ENCODE measurements around the gene SLC25A47. TPM values are rescaled to one million over a fixed set of nuclear protein-coding genes. Genes with fewer than 3 reads are reported as not detected.

The SLC25A47 gene
- total RNA-seq, 2 donors from 2014 or later: not detected

DNA sequence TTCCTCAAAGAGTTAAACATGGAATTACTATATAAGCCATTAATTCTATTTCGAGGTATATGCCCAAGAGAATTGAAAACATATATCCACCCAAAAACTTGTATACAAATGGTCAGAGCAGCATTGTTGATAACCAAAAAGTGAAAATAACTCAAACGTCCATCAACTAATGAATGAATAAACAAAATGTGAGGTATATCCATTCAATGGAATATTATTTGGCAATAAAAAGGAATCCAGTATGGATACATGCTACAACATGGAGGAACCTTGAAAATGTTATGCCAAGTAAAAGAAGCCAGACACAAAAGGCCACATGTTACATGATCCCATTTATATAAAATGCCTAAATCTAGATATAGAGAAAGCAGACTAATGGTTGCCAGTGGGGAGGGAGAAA lies 36.0 kb downstream of the SLC25A47 start:
- no peaks in the 10 kb centered on the region for H3K27me3 ChIP-seq (replicated peaks; ENCODE audit: insufficient read depth)
- H3K27ac ChIP-seq: no peak overlapping the region
- no peak for TF ChIP-seq CTCF (IDR thresholded peaks at IDR 0.05)
- H3K36me3 ChIP-seq: peaks cover 15% of the 10 kb centered on the region
- no peak overlapping the region for H3K4me3 ChIP-seq
- DNase-seq (ENCODE audit: low spot score) (no peak), ATAC-seq (ENCODE audit: insufficient number of reproducible peaks, low FRiP score, low read depth) (no peak)
- H3K4me1 ChIP-seq (ENCODE audit: control insufficient read depth in 1 of 2, low read depth in 2 of 2): no peaks in the 10 kb centered on the region
- no peaks in the 10 kb centered on the region for H3K9me3 ChIP-seq

- no peak for ATAC-seq (ENCODE audit: insufficient number of reproducible peaks, low FRiP score, low read depth)
- no peak overlapping the region for H3K27ac ChIP-seq
- no peak for DNase-seq (ENCODE audit: low spot score)
Observed at GRCh38 chr14:100359881-100360280, 36.7 kb downstream of the SLC25A47 start.

DNA sequence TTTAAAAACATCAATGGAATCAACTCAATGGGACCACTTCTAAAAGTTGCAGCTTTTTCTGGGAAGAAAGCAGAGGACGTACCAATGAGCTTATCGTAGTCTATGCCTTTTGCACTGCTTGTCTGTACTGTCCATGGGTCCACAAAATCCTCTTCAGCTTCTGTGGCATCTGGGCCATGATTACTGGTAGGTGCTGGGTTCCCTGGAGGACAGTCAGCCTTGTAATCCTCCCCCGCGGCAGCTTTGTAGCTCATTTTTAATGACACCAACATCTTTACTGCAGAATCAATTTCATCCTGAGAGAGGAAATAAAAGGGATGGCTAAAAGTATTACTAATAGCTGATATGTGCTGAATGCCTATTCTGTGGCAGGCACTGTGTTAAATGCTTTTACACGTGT lies 38.5 kb downstream of the SLC25A47 start:
- DNase-seq (ENCODE audit: low spot score) (no peak), ATAC-seq (ENCODE audit: insufficient number of reproducible peaks, low FRiP score, low read depth) (no peak)
- TF ChIP-seq CTCF (IDR thresholded peaks at IDR 0.05): no peak
- Histone ChIP-seq H3K27ac (no peak overlapping the region), H3K36me3 (peaks cover 8% of the 10 kb centered on the region), H3K27me3 (replicated peaks; ENCODE audit: insufficient read depth) (no peaks in the 10 kb centered on the region), H3K4me3 (no peak overlapping the region), H3K4me1 (ENCODE audit: control insufficient read depth in 1 of 2, low read depth in 2 of 2) (no peaks in the 10 kb centered on the region), H3K9me3 (no peaks in the 10 kb centered on the region)

More at GRCh38 chr14:100359881-100360280, 36.7 kb downstream of the SLC25A47 start:
- Histone ChIP-seq H3K4me3 (no peak overlapping the region), H3K4me1 (ENCODE audit: control insufficient read depth in 1 of 2, low read depth in 2 of 2) (no peaks in the 10 kb centered on the region), H3K36me3 (peaks cover 15% of the 10 kb centered on the region), H3K27me3 (replicated peaks; ENCODE audit: insufficient read depth) (no peaks in the 10 kb centered on the region), H3K9me3 (no peaks in the 10 kb centered on the region)
- TF ChIP-seq CTCF (IDR thresholded peaks at IDR 0.05): no peak

- Histone ChIP-seq H3K27me3 (replicated peaks; ENCODE audit: insufficient read depth) (no peaks in the 10 kb centered on the region), H3K9me3 (no peaks in the 10 kb centered on the region), H3K4me1 (ENCODE audit: control insufficient read depth in 1 of 2, low read depth in 2 of 2) (no peaks in the 10 kb centered on the region), H3K4me3 (no peak overlapping the region), H3K27ac (no peak overlapping the region), H3K36me3 (peaks cover 8% of the 10 kb centered on the region)
- no peak for TF ChIP-seq CTCF (IDR thresholded peaks at IDR 0.05)
- DNase-seq (ENCODE audit: low spot score) (no peak), ATAC-seq (ENCODE audit: insufficient number of reproducible peaks, low FRiP score, low read depth) (no peak)
Observed at GRCh38 chr14:100362311-100362927, 39.3 kb downstream of the SLC25A47 start.

DNA sequence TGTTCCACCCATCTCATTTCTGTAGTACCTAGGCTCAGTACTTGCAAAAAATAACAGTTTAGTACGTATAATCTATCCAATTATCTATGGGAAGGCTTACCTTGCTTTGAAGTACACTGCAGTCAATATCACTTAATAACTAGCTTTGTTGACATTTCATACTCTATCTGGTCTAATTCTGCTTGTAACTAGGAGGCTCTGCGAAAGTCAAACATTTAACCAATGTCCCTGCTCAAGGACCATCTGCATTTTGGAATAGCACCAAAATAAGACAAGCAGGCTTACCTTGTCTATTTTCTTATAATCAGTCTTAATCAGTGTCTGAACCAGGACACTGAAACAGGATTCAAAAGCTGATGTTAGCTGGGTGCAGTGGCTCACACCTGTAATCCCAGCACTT lies 39.9 kb downstream of the SLC25A47 start:
- no peak for ATAC-seq (ENCODE audit: insufficient number of reproducible peaks, low FRiP score, low read depth)
- Histone ChIP-seq H3K4me3 (no peak overlapping the region), H3K27ac (no peak overlapping the region), H3K36me3 (peaks cover 8% of the 10 kb centered on the region), H3K27me3 (replicated peaks; ENCODE audit: insufficient read depth) (no peaks in the 10 kb centered on the region), H3K9me3 (no peaks in the 10 kb centered on the region), H3K4me1 (ENCODE audit: control insufficient read depth in 1 of 2, low read depth in 2 of 2) (no peaks in the 10 kb centered on the region)
- no peak for DNase-seq (ENCODE audit: low spot score)
- TF ChIP-seq CTCF (IDR thresholded peaks at IDR 0.05): no peak

Measured in thoracic aorta (tissue), 2 donors.